H1 (cell line): Measurements from ENCODE around the gene EFNA3. TPM values are rescaled to one million over a fixed set of nuclear protein-coding genes. Genes with fewer than 3 reads are reported as not detected.

Experiments used
- CTCF ChIA-PET: fragments of 300-600 bp; sonication (Branson Sonifier 250); formaldehyde crosslinking; loops from one replicate; lab custom pipeline; 2021; ENCODE audit not compliant: partially characterized antibody; lab: Charles Lee
- POLR2A ChIA-PET: fragments of 300-600 bp; sonication (Branson Sonifier 250); formaldehyde crosslinking; loops from one replicate; lab custom pipeline; 2021; ENCODE audit warnings: inconsistent platforms; ENCODE audit not compliant: partially characterized antibody; lab: Charles Lee
- DNase-seq, 2 experiments: peaks; one replicate each; pipeline versions ENCODE4 v3.0.0 to v3.0.0-alpha.2; 2010 to 2022; ENCODE audit warnings: low spot score in 2 of 2, low read depth in 1 of 2, mixed read lengths in 1 of 2
- FAIRE-seq: peaks from 2 replicates; lab custom pipeline; 2011; peaks lifted over from hg19 to GRCh38; lab: Jason Lieb, UNC
- H2AFZ ChIP-seq: 2 replicates; pipeline ENCODE4 v1.8.1; 2012; ENCODE audit warnings: low read length, inconsistent platforms
- H2AK5ac ChIP-seq: 2 replicates; pipeline ENCODE4 v1.6.1; 2013; ENCODE audit warnings: low read depth, low read length
- H2BK120ac ChIP-seq: replicated peaks from 2 replicates; pipeline ENCODE3; 2013; ENCODE audit warnings: low read depth, low read length, inconsistent platforms
- H2BK12ac ChIP-seq: 2 replicates; pipeline ENCODE4 v1.6.1; 2013; ENCODE audit warnings: low read depth, low read length
- H2BK15ac ChIP-seq: 2 replicates; pipeline ENCODE4 v1.6.1; 2013; ENCODE audit warnings: low read length
- H2BK20ac ChIP-seq: 2 replicates; pipeline ENCODE4 v1.6.1; 2013; ENCODE audit warnings: low read length
- H2BK5ac ChIP-seq: 2 replicates; pipeline ENCODE4 v1.6.1; 2013; ENCODE audit warnings: low read depth, low read length
- H3K14ac ChIP-seq: 2 replicates; pipeline ENCODE4 v1.6.1; 2013; ENCODE audit warnings: inconsistent platforms; ENCODE audit not compliant: insufficient read length
- H3K18ac ChIP-seq: 2 replicates; pipeline ENCODE4 v1.6.1; 2013; ENCODE audit warnings: low read length; ENCODE audit errors: extremely low read depth
- H3K23ac ChIP-seq: 2 replicates; pipeline ENCODE4 v1.6.1; 2013; ENCODE audit warnings: inconsistent platforms; ENCODE audit not compliant: insufficient read length
- H3K23me2 ChIP-seq: 2 replicates; pipeline ENCODE4 v1.6.1; 2013; ENCODE audit warnings: low read depth, low read length
- H3K27ac ChIP-seq: 2 replicates; pipeline ENCODE4 v1.6.1; 2011; ENCODE audit warnings: low read depth, low read length, inconsistent platforms
- H3K27me3 ChIP-seq, 4 experiments: replicated peaks in 1 of 4; 1 replicate in 1 of 4; 2 replicates in 3 of 4; pipeline versions ENCODE4 v1.6.1 to v1.8.1; 2011 to 2013; ENCODE audit warnings: low read length in 3 of 4, mild to moderate bottlenecking in 3 of 4, inconsistent platforms in 2 of 4, mixed read lengths in 2 of 4, moderate library complexity in 1 of 4; ENCODE audit not compliant: control insufficient read depth in 3 of 4, insufficient read depth in 3 of 4; ENCODE audit errors: extremely low read depth in 1 of 4
- H3K36me3 ChIP-seq, 4 experiments: 2 replicates each; pipeline versions ENCODE4 v1.6.1 to v1.8.1; 2011 to 2013; ENCODE audit warnings: mild to moderate bottlenecking in 4 of 4, low read length in 3 of 4, moderate library complexity in 2 of 4, control low read depth in 1 of 4, inconsistent platforms in 1 of 4; ENCODE audit not compliant: insufficient read depth in 4 of 4, control insufficient read depth in 2 of 4
- H3K4ac ChIP-seq: replicated peaks from 2 replicates; pipeline ENCODE3; 2013; ENCODE audit warnings: low read length, low read depth, mixed read lengths, inconsistent platforms; ENCODE audit not compliant: insufficient read length
- H3K4me1 ChIP-seq, 4 experiments: replicated peaks in 1 of 4; 1 replicate in 1 of 4; 2 replicates in 3 of 4; pipeline versions ENCODE4 v1.6.1 to v1.8.1; 2011 to 2013; ENCODE audit warnings: low read length in 3 of 4, inconsistent platforms in 2 of 4, mixed read lengths in 1 of 4; ENCODE audit not compliant: insufficient read depth in 4 of 4, control insufficient read depth in 3 of 4
- H3K4me2 ChIP-seq, 2 experiments: 2 replicates each; pipeline versions ENCODE4 v1.6.1 to v1.8.1; 2011 to 2013; ENCODE audit warnings: low read depth in 2 of 2, low read length in 2 of 2, control low read depth in 1 of 2, inconsistent platforms in 1 of 2, mild to moderate bottlenecking in 1 of 2; ENCODE audit not compliant: insufficient read depth in 1 of 2
- H3K4me3 ChIP-seq, 4 experiments: fragments of 200-600, 300-600 bp in 1 of 4; sonication (generic), shearing (Covaris generic), sonication (Bioruptor Twin) in 1 of 4; 2 replicates each; pipeline versions ENCODE4 v1.5.1 to v1.8.1; 2011 to 2016; ENCODE audit warnings: low read length in 4 of 4, low read depth in 3 of 4, control low read depth in 2 of 4, inconsistent platforms in 2 of 4, mild to moderate bottlenecking in 2 of 4, mixed read lengths in 1 of 4, moderate library complexity in 1 of 4; ENCODE audit not compliant: insufficient read depth in 2 of 4; ENCODE audit errors: extremely low read depth in 1 of 4
- H3K56ac ChIP-seq: replicated peaks from 2 replicates; pipeline ENCODE3; 2013; ENCODE audit warnings: low read depth, mild to moderate bottlenecking, mixed read lengths, low read length, inconsistent platforms; ENCODE audit not compliant: insufficient read length
- H3K79me1 ChIP-seq: 2 replicates; pipeline ENCODE4 v1.6.1; 2013; ENCODE audit warnings: low read depth, low read length, control low read depth
- H3K79me2 ChIP-seq, 2 experiments: 2 replicates each; pipeline versions ENCODE4 v1.6.1 to v1.8.1; 2012 to 2013; ENCODE audit warnings: low read length in 2 of 2, mild to moderate bottlenecking in 2 of 2, inconsistent platforms in 1 of 2; ENCODE audit not compliant: insufficient read depth in 2 of 2, control insufficient read depth in 1 of 2
- H3K9ac ChIP-seq, 4 experiments: replicated peaks in 1 of 4; 1 replicate in 1 of 4; 2 replicates in 3 of 4; pipeline versions ENCODE4 v1.6.1 to v1.8.1; 2011 to 2013; ENCODE audit warnings: low read depth in 3 of 4, low read length in 3 of 4, control low read depth in 2 of 4, mild to moderate bottlenecking in 2 of 4, moderate library complexity in 2 of 4, inconsistent platforms in 1 of 4; ENCODE audit errors: extremely low read depth in 1 of 4
- H3K9me3 ChIP-seq, 2 experiments: 2 replicates each; pipeline versions ENCODE4 v1.6.1 to v1.8.1; 2012 to 2013; ENCODE audit warnings: mild to moderate bottlenecking in 2 of 2, moderate library complexity in 2 of 2, control low read depth in 1 of 2, inconsistent platforms in 1 of 2, low read depth in 1 of 2, low read length in 1 of 2, mixed read lengths in 1 of 2; ENCODE audit not compliant: insufficient read depth in 2 of 2
- H4K20me1 ChIP-seq, 2 experiments: replicated peaks in 1 of 2; 2 replicates each; pipeline versions ENCODE3 to v1.8.1; 2011 to 2013; ENCODE audit warnings: inconsistent platforms in 2 of 2, low read length in 2 of 2, mild to moderate bottlenecking in 1 of 2; ENCODE audit not compliant: insufficient read depth in 2 of 2, control insufficient read depth in 1 of 2
- H4K5ac ChIP-seq: 2 replicates; pipeline ENCODE4 v1.6.1; 2013; ENCODE audit warnings: low read length, low read depth, mixed read lengths, inconsistent platforms; ENCODE audit not compliant: insufficient read length
- H4K8ac ChIP-seq: 2 replicates; pipeline ENCODE4 v1.8.0; 2013; ENCODE audit warnings: mild to moderate bottlenecking, moderate library complexity, low read length, inconsistent platforms; ENCODE audit not compliant: insufficient read depth; ENCODE audit errors: extremely low read depth
- H4K91ac ChIP-seq: replicated peaks from 2 replicates; pipeline ENCODE3; 2013; ENCODE audit warnings: low read length, mixed read lengths, inconsistent platforms; ENCODE audit not compliant: insufficient read length
- CBX5 ChIP-seq: fragments of 300-800, 300-1000 bp; sonication (generic); IDR thresholded peaks from 2 replicates; pipeline ENCODE4 v1.7.1; 2016; ENCODE audit warnings: antibody characterized with exemption, low read length, low read depth
- POLR2A ChIP-seq, 2 experiments: IDR thresholded peaks; 1 replicate in 1 of 2; 2 replicates in 1 of 2; pipeline ENCODE4 v1.6.1; 2011; ENCODE audit warnings: low read depth in 2 of 2, low read length in 2 of 2, mild to moderate bottlenecking in 2 of 2; ENCODE audit errors: control extremely low read depth in 1 of 2
- TAF7 ChIP-seq: optimal IDR thresholded peaks from 2 replicates; pipeline ENCODE3; 2011; ENCODE audit warnings: low read depth, mild to moderate bottlenecking, inconsistent platforms, low read length, moderate library complexity, borderline replicate concordance
- WGBS, 2 experiments: shearing (Covaris generic) in 1 of 2; methylation state at CpG; one replicate each; pipeline versions ENCODE4 v1.1.6 to v1.1.7; 2013 to 2015; ENCODE audit warnings: low lambda C conversion rate in 2 of 2, mixed read lengths in 2 of 2, inconsistent platforms in 1 of 2, low coverage in 1 of 2, missing lambda C conversion rate in 1 of 2; ENCODE audit not compliant: insufficient replicate concordance in 2 of 2, insufficient coverage in 1 of 2, insufficient read length in 1 of 2; ENCODE audit errors: extremely low coverage in 1 of 2, missing lambda C conversion rate in 1 of 2; 5-methylcytosine and 5-hydroxymethylcytosine counted together
- polyA plus RNA-seq, 7 experiments: library from polyadenylated mRNA; depleted of rRNA in 3 of 7; stranded (reverse) in 5 of 7; unstranded in 2 of 7; fragments of >200 nt in 5 of 7; fragments of 200-250 nt in 2 of 7; gene quantifications; 1 replicate in 5 of 7; 2 replicates in 1 of 7; 4 replicates in 1 of 7; pipeline versions ENCODE4 v1.2.1 to v1.2.3, GENCODE V29; 2011 to 2013; ENCODE audit warnings: missing spikeins in 2 of 7, mixed read lengths in 2 of 7
- total RNA-seq: library from RNA; stranded (reverse); fragmentation: NEBNext Ultra II Directional; extraction: Animal tissue kit (Norgen Biotek cat#: 25700); gene quantifications from 2 replicates; pipeline ENCODE4 v1.2.1, GENCODE V29; 2021

The EFNA3 gene
- total and polyA plus RNA-seq, 2 of the 8 experiments (the other 6 are each of a cell fraction or from before 2014, with no cell fraction given), result 10.8 to 13.8 TPM

DNA sequence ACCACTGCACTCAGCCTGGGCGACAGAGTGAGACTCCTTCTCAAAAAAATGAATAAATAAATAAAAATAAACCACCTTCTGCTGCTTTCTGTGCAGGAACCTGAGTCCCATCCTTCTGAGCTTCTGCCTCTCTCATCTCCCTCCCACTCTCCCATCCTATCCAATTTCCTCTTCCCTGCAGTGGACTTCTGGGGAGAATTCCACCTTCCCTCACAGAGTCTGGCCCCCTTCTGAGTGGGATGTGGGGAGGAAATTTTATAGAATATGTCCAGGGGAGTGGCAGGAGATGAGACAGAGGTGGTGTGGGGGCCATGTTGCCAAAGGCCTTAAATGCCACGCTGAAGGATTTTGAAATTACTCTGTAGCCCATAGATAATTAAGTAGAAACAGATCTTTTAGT, 43.7 kb downstream of the EFNA3 start:
- Histone ChIP-seq H2BK20ac (no peak overlapping the region), H3K27me3 (peaks cover 27 to 35% (median 32%) of the 10 kb centered on the region in 4 experiments), H2BK12ac (no peak overlapping the region), H3K56ac (no peak overlapping the region), H3K23ac (no peak overlapping the region), H3K4me1 (peaks cover 0 to 25% (median 17%) of the 10 kb centered on the region in 4 experiments; a peak in 6 of 7 replicates), H2BK15ac (no peak overlapping the region), H3K4me2 (no peak overlapping the region), H4K5ac (no peak overlapping the region), H2BK5ac (no peak overlapping the region), H4K8ac (no peak overlapping the region; the same call in 1 of the 2 replicates), H3K9ac (no peak overlapping the region), H3K14ac (no peak overlapping the region), H3K4me3 (no peak overlapping the region), H3K23me2 (peaks cover 13% of the 10 kb centered on the region), H3K79me1 (no peaks in the 10 kb centered on the region), H3K4ac (no peak overlapping the region), H4K91ac (no peak overlapping the region), H3K9me3 (no peaks in the 10 kb centered on the region), H3K18ac (no peak overlapping the region), H3K79me2 (no peaks in the 10 kb centered on the region), H3K27ac (no peak overlapping the region), H3K36me3 (no peaks in the 10 kb centered on the region), H2BK120ac (no peak overlapping the region), H4K20me1 (no peaks in the 10 kb centered on the region), H2AK5ac (no peak overlapping the region), H2AFZ (no peak overlapping the region)
- FAIRE-seq (no peak), DNase-seq (no peak)
- WGBS, 2 experiments, result 83% methylated on average over 2 of the region's 2 CpGs; no CpG with 5 or more reads in 1 of the 2 experiments
- TF ChIP-seq CBX5 (no peak), POLR2A (IDR thresholded peaks at IDR 0.05; ENCODE audit: control extremely low read depth in 1 of 2, low read depth in 2 of 2, low read length in 2 of 2) (no peak), TAF7 (no peak)
- ChIA-PET POLR2A (interaction anchor here (0.7 to 2.4 kb wide), 4 partner anchors 8 to 46 kb away, joined by 3 to 11 read pairs (median 3); partner anchors contain the start of gene SLC50A1), CTCF (interaction anchor here (0.6 to 4.8 kb wide), 5 partner anchors 27 to 66 kb away, joined by 3 to 66 read pairs (median 10); partner anchors contain the start of gene KRTCAP2)
